Kidney epithelial cell (primary cell): ENCODE results near the gene HMGN1. TPM values are rescaled to one million over a fixed set of nuclear protein-coding genes. Genes with fewer than 3 reads are reported as not detected.

Source experiments
- DNase-seq: peaks from one replicate; pipeline ENCODE4 v3.0.0-alpha.2; 2010; ENCODE audit warnings: low read depth
- H3K27me3 ChIP-seq: 2 replicates; pipeline ENCODE4 v1.6.0; 2011; ENCODE audit warnings: low read length; ENCODE audit not compliant: control insufficient read depth, insufficient read depth
- H3K36me3 ChIP-seq: 2 replicates; pipeline ENCODE4 v1.5.1; 2011; ENCODE audit warnings: low read length; ENCODE audit not compliant: control insufficient read depth, insufficient read depth
- H3K4me3 ChIP-seq: 2 replicates; pipeline ENCODE4 v1.5.1; 2011; ENCODE audit warnings: low read depth, mild to moderate bottlenecking, control low read depth, low read length
- total RNA-seq: library from RNA; depleted of rRNA; stranded (reverse); fragments of >200 nt; gene quantifications from 2 replicates; pipeline ENCODE4 v1.2.3, GENCODE V29; 2015
- TF ChIP-seq, protein P1 (sequence below): IDR thresholded peaks from 2 replicates; pipeline ENCODE4 v1.5.1; 2011; ENCODE audit warnings: mild to moderate bottlenecking, moderate library complexity, low read length, control low read depth, inconsistent platforms; ENCODE audit not compliant: insufficient read depth, poor library complexity, severe bottlenecking

The HMGN1 gene, protein sequence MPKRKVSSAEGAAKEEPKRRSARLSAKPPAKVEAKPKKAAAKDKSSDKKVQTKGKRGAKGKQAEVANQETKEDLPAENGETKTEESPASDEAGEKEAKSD
- total RNA-seq, result 330 and 352 TPM in 2 replicates

DNA sequence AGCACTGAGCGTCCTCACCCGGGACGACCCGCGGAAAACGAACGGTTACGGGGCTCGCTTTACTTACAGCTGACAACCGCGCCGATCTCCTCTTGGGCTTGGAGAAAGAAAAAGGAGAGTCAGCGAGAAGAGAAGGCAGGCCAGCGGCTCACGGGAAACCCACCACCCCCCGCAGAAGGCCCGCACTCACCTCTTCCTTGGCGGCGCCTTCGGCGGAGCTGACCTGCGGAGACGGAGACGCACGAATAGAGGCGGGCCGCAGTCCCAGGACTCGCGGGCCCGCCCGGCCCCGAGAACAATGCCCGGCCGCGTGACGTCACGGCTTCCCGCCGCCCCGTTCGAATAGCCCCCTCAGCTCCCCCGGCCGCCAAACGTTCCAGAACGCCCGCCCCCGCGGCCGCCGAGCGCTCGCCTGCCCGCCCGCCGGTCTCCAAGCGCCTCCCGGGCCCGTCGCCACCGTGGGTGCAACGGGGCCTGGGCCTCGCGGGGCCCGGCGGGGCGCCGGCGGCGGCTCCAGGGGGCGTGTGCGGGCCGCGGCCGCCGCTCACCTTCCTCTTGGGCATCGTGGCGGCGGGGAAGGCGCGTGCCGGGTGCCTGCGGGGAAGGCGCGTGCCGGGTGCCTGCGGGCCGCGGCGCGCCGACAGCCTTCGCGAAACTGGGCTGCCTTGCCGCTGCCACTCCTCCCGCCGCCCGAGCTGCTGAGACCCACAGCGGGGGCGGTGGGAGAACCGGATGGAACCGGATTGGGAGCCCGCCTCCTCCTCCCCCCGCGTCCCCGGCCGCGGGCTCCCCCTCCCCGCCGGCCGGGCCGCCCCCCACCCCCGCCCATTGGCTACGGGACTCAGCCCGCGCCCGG lies at the start of gene HMGN1:
Gene HMGN1, minus strand, starts transcription at position 734 of the 856 bp plus-strand sequence. Its CDS starts 171 bp downstream, at position 563.
- Histone ChIP-seq H3K27me3 (no peaks in the 10 kb centered on the region), H3K4me3 (peak within 1 kb of the TSS; percentile 81), H3K36me3 (peaks cover 2% of the 10 kb centered on the region)
- DNase-seq, result no peak
- TF ChIP-seq, protein P1, sequence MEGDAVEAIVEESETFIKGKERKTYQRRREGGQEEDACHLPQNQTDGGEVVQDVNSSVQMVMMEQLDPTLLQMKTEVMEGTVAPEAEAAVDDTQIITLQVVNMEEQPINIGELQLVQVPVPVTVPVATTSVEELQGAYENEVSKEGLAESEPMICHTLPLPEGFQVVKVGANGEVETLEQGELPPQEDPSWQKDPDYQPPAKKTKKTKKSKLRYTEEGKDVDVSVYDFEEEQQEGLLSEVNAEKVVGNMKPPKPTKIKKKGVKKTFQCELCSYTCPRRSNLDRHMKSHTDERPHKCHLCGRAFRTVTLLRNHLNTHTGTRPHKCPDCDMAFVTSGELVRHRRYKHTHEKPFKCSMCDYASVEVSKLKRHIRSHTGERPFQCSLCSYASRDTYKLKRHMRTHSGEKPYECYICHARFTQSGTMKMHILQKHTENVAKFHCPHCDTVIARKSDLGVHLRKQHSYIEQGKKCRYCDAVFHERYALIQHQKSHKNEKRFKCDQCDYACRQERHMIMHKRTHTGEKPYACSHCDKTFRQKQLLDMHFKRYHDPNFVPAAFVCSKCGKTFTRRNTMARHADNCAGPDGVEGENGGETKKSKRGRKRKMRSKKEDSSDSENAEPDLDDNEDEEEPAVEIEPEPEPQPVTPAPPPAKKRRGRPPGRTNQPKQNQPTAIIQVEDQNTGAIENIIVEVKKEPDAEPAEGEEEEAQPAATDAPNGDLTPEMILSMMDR, result no peak

DNA sequence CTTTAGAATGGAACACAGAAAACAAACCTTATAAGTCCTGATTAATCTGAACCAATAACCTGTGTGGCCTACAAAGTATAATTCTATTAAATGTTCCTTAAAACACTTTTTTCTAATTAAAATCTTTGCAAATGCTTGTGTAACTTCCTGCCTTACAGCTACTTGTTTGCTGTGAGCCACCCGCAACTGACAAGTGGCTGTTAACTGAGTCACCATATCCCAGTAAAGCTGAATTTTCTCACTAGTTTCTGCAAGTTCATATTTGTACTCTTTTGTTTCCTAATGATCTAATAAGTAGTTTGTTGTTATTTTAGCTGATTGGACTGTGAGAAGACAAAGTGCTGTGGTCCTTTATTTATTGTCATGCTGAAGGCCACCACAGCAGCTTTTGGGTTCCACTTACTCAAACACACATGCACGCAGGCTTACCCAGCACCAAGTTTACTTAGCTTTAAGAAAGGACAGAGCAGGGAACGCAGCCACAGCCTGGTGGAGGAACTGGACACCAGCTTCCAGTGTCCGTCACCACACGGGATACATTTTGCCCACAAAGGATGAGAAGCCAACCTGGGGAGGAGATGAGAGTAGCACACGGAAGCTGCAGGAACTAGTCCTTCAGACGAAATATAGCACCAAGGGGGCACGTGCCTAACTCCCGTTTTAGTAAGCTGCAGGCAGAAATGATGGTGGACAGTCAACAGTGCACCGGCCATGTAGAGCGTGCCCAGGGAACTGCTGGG lies 48.9 kb upstream of the HMGN1 start:
- H3K36me3 ChIP-seq, result no peaks in the 10 kb centered on the region
- TF ChIP-seq, protein P1, result no peak
- no peak for DNase-seq
- H3K4me3 ChIP-seq, result no peak overlapping the region
- H3K27me3 ChIP-seq, result no peaks in the 10 kb centered on the region

DNA sequence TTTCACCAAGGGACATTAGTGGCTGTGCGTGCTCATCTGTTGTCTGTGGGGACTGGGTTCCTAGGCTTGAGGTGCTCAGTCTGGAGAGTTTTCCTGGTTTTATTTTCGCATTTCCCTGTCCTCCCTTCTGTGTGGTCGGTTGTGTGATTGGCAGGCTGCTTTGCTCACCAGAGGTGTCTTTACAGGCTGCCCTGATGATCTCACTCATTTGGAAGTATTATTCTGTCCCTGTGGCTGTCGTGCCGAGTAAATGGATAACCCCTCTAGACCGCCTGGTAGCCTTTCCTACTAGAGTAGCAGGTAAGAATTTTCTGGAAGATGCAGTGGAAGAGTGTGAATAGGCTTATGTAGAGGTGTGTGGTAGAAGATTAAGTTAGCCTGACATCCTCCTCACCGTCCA lies 44.1 kb upstream of the HMGN1 start:
- no peaks in the 10 kb centered on the region for H3K36me3 ChIP-seq
- TF ChIP-seq, protein P1, result no peak
- H3K4me3 ChIP-seq, result no peak overlapping the region
- H3K27me3 ChIP-seq, result no peaks in the 10 kb centered on the region
- DNase-seq, result no peak

DNA sequence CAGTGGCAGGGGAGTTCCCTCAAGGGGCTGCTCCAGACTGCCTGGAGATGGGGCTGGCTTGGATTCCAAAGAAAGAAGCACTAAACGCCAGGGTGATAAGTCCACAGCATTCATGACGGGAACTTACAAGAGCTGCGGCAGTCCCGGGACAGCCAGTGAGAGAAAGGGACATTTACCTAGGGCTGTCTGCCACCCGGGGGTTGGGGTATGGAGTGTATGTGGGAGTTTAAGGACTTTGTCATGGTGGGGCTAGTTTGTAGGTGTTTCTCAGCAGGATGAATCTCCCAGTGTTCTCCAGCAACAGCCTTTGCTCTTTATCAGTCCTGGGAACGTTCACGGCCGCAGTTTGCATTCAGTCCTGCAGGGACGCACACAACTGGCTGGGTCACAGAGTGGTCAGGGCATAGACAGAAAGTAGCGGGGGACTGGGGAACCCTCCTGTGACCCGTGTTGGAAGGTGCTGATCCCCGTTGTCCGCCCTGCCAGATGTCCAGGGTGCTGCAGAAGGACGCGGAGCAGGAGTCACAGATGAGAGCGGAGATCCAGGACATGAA lies 41.4 kb upstream of the HMGN1 start:
- DNase-seq, result no peak
- Histone ChIP-seq H3K27me3 (no peaks in the 10 kb centered on the region), H3K4me3 (no peak overlapping the region), H3K36me3 (no peaks in the 10 kb centered on the region)
- TF ChIP-seq, protein P1, result no peak

DNA sequence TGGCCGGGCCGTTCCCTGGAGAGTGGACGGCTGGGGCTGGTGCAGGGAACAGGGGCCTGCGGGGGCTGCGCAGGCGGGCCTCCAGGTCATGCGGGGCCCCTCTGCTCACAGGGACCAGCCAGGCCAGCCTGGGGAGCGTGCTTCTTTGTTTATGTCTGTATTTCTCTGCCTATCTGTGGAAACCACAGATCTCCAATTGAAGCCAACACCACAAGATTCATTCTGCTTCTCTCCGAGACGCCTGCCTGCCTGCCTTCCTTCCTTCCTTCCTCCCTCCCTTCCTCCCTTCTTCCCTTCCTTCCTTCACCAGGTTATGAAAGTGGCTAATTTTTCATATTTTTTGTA lies 39.9 kb upstream of the HMGN1 start:
- no peaks in the 10 kb centered on the region for H3K36me3 ChIP-seq
- TF ChIP-seq, protein P1, result no peak
- H3K4me3 ChIP-seq, result no peak overlapping the region
- no peak for DNase-seq
- no peaks in the 10 kb centered on the region for H3K27me3 ChIP-seq
